GM12865 (cell line): ENCODE data around the gene KDSR.
A peak's percentile ranks its signal among the peaks of the same experiment; 100 is the strongest.

Experiments
- DNase-seq: peaks from one replicate; pipeline ENCODE4 v3.0.0; 2010; ENCODE audit warnings: low read depth
- H3K4me3 ChIP-seq: 2 replicates; pipeline ENCODE4 v1.5.1; 2011; ENCODE audit warnings: mild to moderate bottlenecking, low read depth, low read length, control low read depth
- CTCF ChIP-seq: IDR thresholded peaks from 2 replicates; pipeline ENCODE4 v1.5.1; 2011; ENCODE audit warnings: low read length, control low read depth, low read depth, inconsistent platforms; ENCODE audit not compliant: insufficient read depth; ENCODE audit errors: missing control alignments

The KDSR gene

DNA sequence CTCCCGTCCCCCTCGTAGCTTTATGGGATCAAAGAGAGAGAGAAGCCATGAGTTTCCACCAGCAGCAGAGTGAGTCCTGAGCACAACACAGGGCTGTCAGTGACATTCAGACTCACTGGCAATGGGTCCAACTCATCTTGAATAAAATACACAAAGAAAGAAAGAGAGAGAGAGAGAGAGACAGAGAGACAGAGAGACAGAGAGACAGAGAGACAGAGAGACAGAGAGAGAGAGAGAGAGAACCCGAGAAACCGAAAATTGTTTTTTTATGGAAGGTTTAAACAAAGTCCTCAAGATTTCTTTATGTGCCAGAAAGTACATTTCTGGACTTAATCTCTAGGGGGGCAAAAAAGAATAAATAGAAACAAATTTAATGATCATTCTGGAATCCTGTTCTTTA is 35.9 kb downstream of the KDSR start:
- H3K4me3 ChIP-seq = no peak overlapping the region
- DNase-seq = no peak
- no peak for TF ChIP-seq CTCF

- TF ChIP-seq CTCF = no peak
- DNase-seq = no peak
- H3K4me3 ChIP-seq = no peak overlapping the region
Observed at GRCh38 chr18:63329431-63330145, 37.4 kb downstream of the KDSR start.

DNA sequence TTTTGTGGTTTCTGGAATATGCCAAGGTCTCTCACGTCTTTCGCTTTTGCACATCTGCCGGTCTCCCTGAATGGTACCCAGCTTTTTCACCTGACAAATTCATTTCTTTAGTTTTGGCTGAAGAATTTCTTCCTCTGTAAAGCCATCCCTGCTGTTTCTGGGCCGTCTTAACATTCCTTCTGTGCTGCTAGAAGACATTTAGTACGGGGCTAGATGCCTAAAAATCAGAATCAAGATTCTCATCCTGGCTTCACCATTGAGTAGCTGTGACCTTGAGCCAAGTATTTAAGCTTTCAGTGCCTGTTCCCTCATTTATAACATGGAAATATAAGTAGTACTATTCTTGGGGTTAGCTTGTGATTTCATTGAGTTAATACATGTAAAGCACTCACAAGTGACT is 41.0 kb downstream of the KDSR start:
- no peak for DNase-seq
- no peak overlapping the region for H3K4me3 ChIP-seq
- TF ChIP-seq CTCF = no peak

GRCh38 chr18:63325086-63325686 is 41.8 kb downstream of the KDSR start:
- no peak for TF ChIP-seq CTCF
- DNase-seq = no peak
- no peak overlapping the region for H3K4me3 ChIP-seq

- no peak overlapping the region for H3K4me3 ChIP-seq
- DNase-seq = peak; percentile 80
- peak; percentile 63 for TF ChIP-seq CTCF
Observed at GRCh38 chr18:63322908-63323634, 43.9 kb downstream of the KDSR start.

DNA sequence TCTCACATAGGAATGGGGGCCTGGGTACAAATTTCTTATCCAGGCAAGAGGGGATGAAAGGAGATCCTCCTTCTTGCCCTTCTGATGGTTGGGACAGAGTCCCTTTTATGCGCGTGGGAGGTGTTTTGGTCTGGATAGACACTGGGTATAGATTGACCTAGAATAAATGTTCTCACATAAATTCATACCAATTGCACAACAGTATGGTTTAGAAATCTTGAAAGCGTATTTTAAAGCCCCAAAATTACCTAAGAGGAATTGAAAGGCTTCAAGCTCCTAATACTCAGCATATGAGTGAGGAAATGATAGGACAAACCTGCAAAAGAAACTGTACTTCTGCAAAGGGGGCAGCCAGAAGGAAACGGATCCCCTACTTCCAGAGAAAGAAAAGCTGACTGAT is 44.8 kb downstream of the KDSR start:
- TF ChIP-seq CTCF = no peak
- H3K4me3 ChIP-seq = no peak overlapping the region
- DNase-seq = no peak
